Measurements from ENCODE around the gene LHFPL2. TPM values are rescaled to one million over a fixed set of nuclear protein-coding genes. Genes with fewer than 3 reads are reported as not detected.

LHFPL2 gene
- total and polyA plus RNA-seq, 2 of the 4 experiments (the other 2 are of a cell fraction): 6.5 to 11.3 TPM

DNA sequence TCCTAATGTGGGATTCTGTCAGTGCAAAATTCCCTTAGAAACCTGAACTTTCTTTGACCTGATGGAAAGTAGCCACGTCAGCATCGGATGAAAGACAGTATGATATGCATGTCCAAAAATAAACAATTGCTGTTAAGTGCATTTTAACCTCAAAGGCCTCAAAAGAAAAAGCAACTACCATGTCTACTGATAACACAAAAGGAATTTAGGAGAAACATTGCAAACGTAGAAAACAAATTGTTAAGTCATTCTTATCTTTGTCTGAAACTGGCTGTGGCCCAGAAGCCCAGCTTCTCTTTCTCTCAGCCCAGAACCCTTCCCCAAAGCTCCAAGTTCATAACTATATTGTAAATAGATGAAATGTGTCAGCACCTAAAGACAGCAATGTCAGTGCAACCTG is 11.1 kb upstream of the LHFPL2 start:
- H2BK120ac ChIP-seq (ENCODE audit: low read depth, low read length): no peak overlapping the region
- intact Hi-C loops (cut with micrococcal nuclease): no loop called here
- no peak overlapping the region for H2BK5ac ChIP-seq (ENCODE audit: low read depth, low read length, poor library complexity, severe bottlenecking)
- no peak overlapping the region for H3K4ac ChIP-seq (ENCODE audit: low read depth, low read length)
- H3K79me1 ChIP-seq (ENCODE audit: low read depth in 1 of 2, low read length in 2 of 2): no peaks in the 10 kb centered on the region
- no TSS peak for BruUV-seq (replicated peaks)
- POLR2A ChIA-PET (ENCODE audit: unreplicated experiment): no interaction called here
- no peak overlapping the region for H2BK20ac ChIP-seq (ENCODE audit: low read depth, low read length)
- in situ Hi-C loops (cut with MboI; ENCODE audit: low sequenced_read_pairs): no loop called here
- peak; percentile 78 for TF ChIP-seq MAFK (IDR thresholded peaks at IDR 0.05; ENCODE audit: low read depth, low read length)
- no peak for TF ChIP-seq FOS (IDR thresholded peaks at IDR 0.05; ENCODE audit: low read depth, low read length)
- H3K36me3 ChIP-seq (ENCODE audit: control insufficient read depth, insufficient read depth, low read length): no peaks in the 10 kb centered on the region
- no peak overlapping the region for H3K14ac ChIP-seq (replicated peaks; ENCODE audit: low read depth, low read length)
- no peak overlapping the region for H4K5ac ChIP-seq (ENCODE audit: low read depth, low read length)
- DNase-seq (peak; percentile 91), ATAC-seq (ENCODE audit: low read depth) (peak; percentile 49)
- H3K56ac ChIP-seq (ENCODE audit: extremely low read depth, insufficient read depth, low read length): no peak overlapping the region
- no peak overlapping the region for H3K4me2 ChIP-seq (ENCODE audit: low read depth, low read length)
- H4K20me1 ChIP-seq (ENCODE audit: insufficient read depth, low read length): no peaks in the 10 kb centered on the region
- H2AFZ ChIP-seq (replicated peaks; ENCODE audit: low read length, poor library complexity): no peak overlapping the region
- no peak overlapping the region for H2BK15ac ChIP-seq (ENCODE audit: low read depth, low read length)
- CTCF ChIA-PET: no interaction called here
- H3K4me1 ChIP-seq (ENCODE audit: control insufficient read depth, insufficient read depth, low read length): peaks cover 6% of the 10 kb centered on the region
- H3K27me3 ChIP-seq (ENCODE audit: control insufficient read depth, insufficient read depth, low read length): no peaks in the 10 kb centered on the region
- WGBS, 2 experiments (ENCODE audit: extremely low coverage in 2 of 2, insufficient read length in 1 of 2): no CpG with 5 or more reads among the region's 3 CpGs
- no peak overlapping the region for H2AK9ac ChIP-seq (replicated peaks; ENCODE audit: low read depth, low read length, poor library complexity)
- H3K9me1 ChIP-seq (ENCODE audit: insufficient read depth, low read length): no peaks in the 10 kb centered on the region; the same call in 1 of the 2 replicates
- no peaks in the 10 kb centered on the region for H3K9me3 ChIP-seq (ENCODE audit: control insufficient read depth, insufficient read depth, low read length)
- no peak overlapping the region for H2AK5ac ChIP-seq (ENCODE audit: low read depth, low read length)
- no peak overlapping the region for H3K9ac ChIP-seq (ENCODE audit: low read depth, low read length)
- no peak overlapping the region for H4K91ac ChIP-seq (ENCODE audit: insufficient read depth, low read depth, low read length)
- H4K8ac ChIP-seq (ENCODE audit: low read depth in 2 of 2, low read length in 2 of 2): no peak overlapping the region
- dilution Hi-C loops (cut with HindIII; ENCODE audit: low sequenced_read_pairs, unreplicated experiment): no loop called here
- H3K23ac ChIP-seq (ENCODE audit: low read depth, low read length): peak overlapping the region; percentile 58; the same call in 1 of the 2 replicates
- H3K27ac ChIP-seq (ENCODE audit: insufficient read depth, low read length): no peak overlapping the region
- H3K18ac ChIP-seq (ENCODE audit: low read depth, low read length): no peak overlapping the region
- no peak overlapping the region for H3K4me3 ChIP-seq (ENCODE audit: insufficient read depth, low read depth, low read length)

All from IMR-90 (cell line).